Mammary epithelial cell (primary cell): ENCODE measurements around the gene ITLN1.

Experiments
- CTCF ChIP-seq, 2 donors: IDR thresholded peaks in 1 of 2; conservative IDR thresholded peaks in 1 of 2; 2 replicates each; pipeline ENCODE4 v1.5.1; 2011 to 2012; ENCODE audit warnings: inconsistent platforms in 2 of 2, low read length in 2 of 2, mild to moderate bottlenecking in 2 of 2, control low read depth in 1 of 2, low read depth in 1 of 2; ENCODE audit not compliant: insufficient read depth in 1 of 2; ENCODE audit errors: extremely low read depth in 1 of 2
- EZH2 ChIP-seq: IDR thresholded peaks from 2 replicates; pipeline ENCODE4 v1.6.1; 2012; ENCODE audit warnings: low read length, inconsistent platforms, borderline replicate concordance

DNA sequence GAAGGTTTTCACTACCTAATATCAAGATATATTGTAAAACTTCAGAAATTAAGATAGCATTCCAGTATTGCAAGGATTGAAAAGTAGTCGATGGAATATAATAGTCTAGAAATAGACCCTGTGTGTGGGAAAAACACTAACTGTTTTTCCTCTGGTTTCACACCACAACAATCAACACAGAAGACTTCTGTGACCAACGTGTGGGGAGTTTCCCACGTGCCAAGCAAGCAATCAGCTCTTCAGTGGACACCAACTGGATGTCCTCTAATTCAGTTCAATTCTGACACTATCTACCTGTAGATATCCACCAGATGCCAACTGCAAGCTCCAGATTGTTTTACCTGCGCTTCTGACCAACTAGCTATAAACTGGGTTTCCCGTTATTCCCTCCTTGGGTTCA, 34.4 kb downstream of the ITLN1 start:
- TF ChIP-seq CTCF (conservative IDR thresholded peaks at IDR 0.05 in 1 of 2, IDR thresholded peaks at IDR 0.05 in 1 of 2; ENCODE audit: extremely low read depth in 1 of 2, insufficient read depth in 1 of 2, low read depth in 1 of 2, low read length in 2 of 2) (no peak), EZH2 (no peak)
